ENCODE results near the gene TRAP1.

The TRAP1 gene

GRCh38 chr16:3717235-3718018 lies at the start of gene TRAP1:
TSS of gene TRAP1 (minus strand) at chr16:3717524. CDS start at chr16:3717508, 16 bp downstream.
- DNase-seq, result peak; percentile 31

GRCh38 chr16:3766177-3766576 lies 48.9 kb upstream of the TRAP1 start:
- no peak for DNase-seq

- no peak for DNase-seq
These were observed 47.1 kb upstream of the TRAP1 start for GRCh38 chr16:3764409-3764808.

- DNase-seq, result no peak
These were observed 44.9 kb upstream of the TRAP1 start for GRCh38 chr16:3762107-3762750.

- no peak for DNase-seq
These were observed 44.2 kb upstream of the TRAP1 start for GRCh38 chr16:3761375-3762106.

- no peak for DNase-seq
These were observed 43.2 kb upstream of the TRAP1 start for GRCh38 chr16:3760518-3760917.

GRCh38 chr16:3759736-3760135 lies 42.4 kb upstream of the TRAP1 start:
- DNase-seq, result no peak

GRCh38 chr16:3756113-3756512 lies 38.8 kb upstream of the TRAP1 start:
- DNase-seq, result no peak

GRCh38 chr16:3755249-3755648 lies 37.9 kb upstream of the TRAP1 start:
- no peak for DNase-seq

- DNase-seq, result no peak
These were observed 37.4 kb upstream of the TRAP1 start for GRCh38 chr16:3754772-3755171.

GRCh38 chr16:3754081-3754703 lies 36.9 kb upstream of the TRAP1 start:
- no peak for DNase-seq

- no peak for DNase-seq
These were observed 35.7 kb upstream of the TRAP1 start for GRCh38 chr16:3752984-3753383.

- DNase-seq, result no peak
These were observed 34.6 kb upstream of the TRAP1 start for GRCh38 chr16:3751878-3752277.

- no peak for DNase-seq
These were observed 31.0 kb upstream of the TRAP1 start for GRCh38 chr16:3748307-3748706.

- no peak for DNase-seq
These were observed 28.5 kb upstream of the TRAP1 start for GRCh38 chr16:3745751-3746355.

- no peak for DNase-seq
These were observed 26.7 kb upstream of the TRAP1 start for GRCh38 chr16:3744018-3744417.

- no peak for DNase-seq
These were observed 23.6 kb upstream of the TRAP1 start for GRCh38 chr16:3740934-3741333.

GRCh38 chr16:3740186-3740585 lies 22.9 kb upstream of the TRAP1 start:
- DNase-seq, result no peak

- DNase-seq, result no peak
These were observed 22.3 kb upstream of the TRAP1 start for GRCh38 chr16:3739636-3740035.

GRCh38 chr16:3738541-3738940 lies 21.2 kb upstream of the TRAP1 start:
- no peak for DNase-seq

GRCh38 chr16:3738128-3738527 lies 20.8 kb upstream of the TRAP1 start:
- DNase-seq, result no peak

- no peak for DNase-seq
These were observed 19.9 kb upstream of the TRAP1 start for GRCh38 chr16:3737181-3737580.

- DNase-seq, result no peak
These were observed 18.8 kb upstream of the TRAP1 start for GRCh38 chr16:3736116-3736515.
